Adrenal gland (tissue), 19 donors: ENCODE data around the gene CTTNBP2NL. TPM values are rescaled to one million over a fixed set of nuclear protein-coding genes. Genes with fewer than 3 reads are reported as not detected.
A peak's percentile ranks its signal among the peaks of the same experiment; 100 is the strongest.

Source experiments
- DNase-seq, 7 donors: peaks; one replicate each; pipeline ENCODE4 v3.0.0-alpha.2; 2019 to 2020
- H3K27ac ChIP-seq, 5 donors: fragments of 200-600 bp; sonication (generic) in 4 of 5; 1 replicate in 3 of 5; 2 replicates in 2 of 5; pipeline versions ENCODE4 v1.5.1 to v1.8.0; 2016 to 2020; ENCODE audit warnings: mild to moderate bottlenecking in 1 of 5
- H3K27me3 ChIP-seq: fragments of 200-600 bp; 2 replicates; pipeline ENCODE4 v1.8.0; 2021
- H3K36me3 ChIP-seq, 2 donors: fragments of 200-600 bp; replicated peaks in 1 of 2; 1 replicate in 1 of 2; 2 replicates in 1 of 2; pipeline versions ENCODE4 v1.5.1 to v1.8.0; 2018 to 2022
- H3K4me1 ChIP-seq, 2 donors: fragments of 200-600 bp; replicated peaks in 1 of 2; 1 replicate in 1 of 2; 2 replicates in 1 of 2; pipeline versions ENCODE4 v1.5.1 to v1.8.0; 2018 to 2021
- H3K4me3 ChIP-seq, 4 donors: fragments of 200-600 bp; sonication (generic) in 3 of 4; one replicate each; pipeline ENCODE4 v1.5.1; 2016 to 2018
- H3K9me3 ChIP-seq, 3 donors: fragments of 200-600 bp; sonication (generic) in 1 of 3; replicated peaks in 1 of 3; 1 replicate in 2 of 3; 2 replicates in 1 of 3; pipeline versions ENCODE4 v1.5.1 to v1.8.0; 2016 to 2021
- CTCF ChIP-seq, 6 experiments: fragments of 450-650 bp in 4 of 6; fragments of 200-600 bp in 2 of 6; sonication (generic) in 1 of 6; IDR thresholded peaks; 1 replicate in 5 of 6; 2 replicates in 1 of 6; pipeline versions ENCODE4 v1.5.1 to v1.8.0; 2016 to 2021; ENCODE audit warnings: antibody characterized with exemption in 6 of 6, mild to moderate bottlenecking in 2 of 6, moderate library complexity in 1 of 6
- POLR2A ChIP-seq, 2 donors: fragments of 450-650 bp; IDR thresholded peaks; one replicate each; pipeline ENCODE4 v1.6.1; 2017; ENCODE audit warnings: antibody characterized with exemption in 2 of 2, mild to moderate bottlenecking in 2 of 2, moderate library complexity in 1 of 2
- WGBS, 4 donors: extraction: QIAGEN DNeasy Blood & Tissue Kit in 2 of 4; methylation state at CpG; one replicate each; pipeline versions ENCODE4 v1.1.5 to v1.1.7; 2013 to 2017; 5-methylcytosine and 5-hydroxymethylcytosine counted together
- intact Hi-C, 2 donors: fragments of 100-400 bp; cut with DNase I; formaldehyde crosslinking; loops; one replicate each; pipeline versions ENCODE4 v1.14.1 to v1.15.0; 2022 to 2023
- long read RNA-seq, 10 donors: library from polyadenylated mRNA in 3 of 10; unstranded in 2 of 10; stranded (forward) in 1 of 10; transcript quantifications; one replicate each; pipeline ENCODE4 v2.0.0 and lab custom pipeline, GENCODE V29; 2021 to 2026
- polyA plus RNA-seq, 3 donors: library from polyadenylated mRNA; stranded (reverse); fragments of 200-250 nt in 2 of 3; fragments of 350-450 nt in 1 of 3; fragmentation: Illumina TruSeq in 1 of 3; extraction: RNeasy Lipid Tissue Mini Kit (QIAGEN cat#74804) in 1 of 3; gene quantifications; one replicate each; pipeline ENCODE4 v1.2.3, GENCODE V29; 2013 to 2014
- total RNA-seq, 9 donors: library from RNA; depleted of rRNA in 4 of 9; stranded (reverse); fragments of >200 nt in 4 of 9; fragments of 120-200 nt in 1 of 9; fragmentation: NEBNext Ultra II Directional in 1 of 9; extraction: Animal tissue kit (Norgen Biotek cat#: 25700) in 1 of 9; gene quantifications; one replicate each; pipeline versions ENCODE4 v1.1.0 to v1.2.4, GENCODE V29; 2013 to 2023
- donor health status: healthy with polysubstance abuse.
- donor health status: Bipolar disorder and iron deficiency.
- donor health status: DM: yes; HTN: yes; CAD: no.
- donor health status: DM: no; HTN: no; CAD: no.
- donor health status: DM: no; HTN: no; CAD: no.
- donor health status: DM: yes; HTN: yes; CAD: no.

CTTNBP2NL gene
- total RNA-seq (10 to 100 TPM in 5 of 9 donors, 1 to 10 TPM in 4; 5.5 to 22.0 (median 16.4) TPM), polyA plus RNA-seq (10 to 100 TPM in 1 of 3 donors, 1 to 10 TPM in 2; 2.5 to 11.3 (median 6.3) TPM)
- long read RNA-seq, donor 1, full-length matches to known transcripts: 2 of 2 reads
- long read RNA-seq, donor 1, partial matches to known transcripts: 0 of 2 reads
- long read RNA-seq, donor 1, other reads (novel, unspliced or antisense): 0 of 2 reads
- long read RNA-seq, donor 2, full-length matches to known transcripts: 2 of 2 reads
- long read RNA-seq, donor 2, partial matches to known transcripts: 0 of 2 reads
- long read RNA-seq, donor 2, other reads (novel, unspliced or antisense): 0 of 2 reads
- long read RNA-seq, donor 3, full-length matches to known transcripts: 1 of 1 reads
- long read RNA-seq, donor 3, partial matches to known transcripts: 0 of 1 reads
- long read RNA-seq, donor 3, other reads (novel, unspliced or antisense): 0 of 1 reads
- long read RNA-seq, donor 4, full-length matches to known transcripts: 1 of 3 reads
- long read RNA-seq, donor 4, partial matches to known transcripts: 2 of 3 reads
- long read RNA-seq, donor 4, other reads (novel, unspliced or antisense): 0 of 3 reads
- long read RNA-seq, donor 5, full-length matches to known transcripts: 7 of 13 reads
- long read RNA-seq, donor 5, partial matches to known transcripts: 5 of 13 reads
- long read RNA-seq, donor 5, other reads (novel, unspliced or antisense): 1 of 13 reads
- long read RNA-seq, donor 6, full-length matches to known transcripts: 2 of 2 reads
- long read RNA-seq, donor 6, partial matches to known transcripts: 0 of 2 reads
- long read RNA-seq, donor 6, other reads (novel, unspliced or antisense): 0 of 2 reads
- long read RNA-seq, donor 7, full-length matches to known transcripts: 2 of 2 reads
- long read RNA-seq, donor 7, partial matches to known transcripts: 0 of 2 reads
- long read RNA-seq, donor 7, other reads (novel, unspliced or antisense): 0 of 2 reads
- long read RNA-seq, donor 8, full-length matches to known transcripts: 9 of 9 reads
- long read RNA-seq, donor 8, partial matches to known transcripts: 0 of 9 reads
- long read RNA-seq, donor 8, other reads (novel, unspliced or antisense): 0 of 9 reads
- long read RNA-seq, donor 9, full-length matches to known transcripts: 4 of 4 reads
- long read RNA-seq, donor 9, partial matches to known transcripts: 0 of 4 reads
- long read RNA-seq, donor 9, other reads (novel, unspliced or antisense): 0 of 4 reads
- long read RNA-seq, donor 10, full-length matches to known transcripts: 9 of 9 reads
- long read RNA-seq, donor 10, partial matches to known transcripts: 0 of 9 reads
- long read RNA-seq, donor 10, other reads (novel, unspliced or antisense): 0 of 9 reads

- Histone ChIP-seq H3K27ac (peak within 1 kb of the TSS; percentile 35 to 91 (median 86)), H3K9me3 (no peaks in the 10 kb centered on the region), H3K4me1 (peaks cover 19 to 49% of the 10 kb centered on the region in 2 donors), H3K36me3 (no peaks in the 10 kb centered on the region), H3K27me3 (no peaks in the 10 kb centered on the region), H3K4me3 (peak within 1 kb of the TSS; percentile 7 to 100 (median 76))
- intact Hi-C loops: loop anchor here (5.0 to 10.0 kb wide), 3 partner anchors 66 to 311 kb away; partner anchors contain the start of genes CAPZA1 (in 1 of the 2), RHOC (in 1 of the 2) and ST7L (in 1 of the 2)
- WGBS, 4 donors: 0 to 1% (median 1%) methylated on average over 25 to 53 of the region's 53 CpGs
- peak; percentile 96 to 98 (median 97) for DNase-seq
- TF ChIP-seq POLR2A (IDR thresholded peaks at IDR 0.05): peak in 1 of 2 donors; percentile 59
- TF ChIP-seq CTCF (IDR thresholded peaks at IDR 0.05): no peak
These were observed at the start of gene CTTNBP2NL for GRCh38 chr1:112395821-112396652. Gene CTTNBP2NL, plus strand, starts transcription at chr1:112396214. Its CDS starts 19,952 bp downstream, at chr1:112416166.

GRCh38 chr1:112346801-112347350 lies 49.1 kb upstream of the CTTNBP2NL start:
- no peak for DNase-seq
- Histone ChIP-seq H3K36me3 (no peaks in the 10 kb centered on the region), H3K9me3 (no peaks in the 10 kb centered on the region), H3K4me3 (no peak overlapping the region), H3K27ac (no peak overlapping the region), H3K27me3 (no peaks in the 10 kb centered on the region), H3K4me1 (no peaks in the 10 kb centered on the region)
- 53 to 65% (median 60%) methylated on average over 3 of the region's 3 CpGs for WGBS, 4 donors
- TF ChIP-seq POLR2A (IDR thresholded peaks at IDR 0.05): no peak
- TF ChIP-seq CTCF (IDR thresholded peaks at IDR 0.05): no peak
- intact Hi-C loops: no loop called here

GRCh38 chr1:112356765-112357164 lies 39.2 kb upstream of the CTTNBP2NL start:
- 41 to 54% (median 46%) methylated on average over 2 of the region's 2 CpGs for WGBS, 4 donors
- DNase-seq: no peak
- Histone ChIP-seq H3K27ac (peak overlapping the region in 2 of 5 donors; percentile 62 to 95), H3K36me3 (no peaks in the 10 kb centered on the region), H3K9me3 (no peaks in the 10 kb centered on the region), H3K4me3 (no peak overlapping the region), H3K27me3 (no peaks in the 10 kb centered on the region), H3K4me1 (peaks cover 0 to 9% of the 10 kb centered on the region in 2 donors)
- intact Hi-C loops: no loop called here
- no peak for TF ChIP-seq CTCF (IDR thresholded peaks at IDR 0.05)
- TF ChIP-seq POLR2A (IDR thresholded peaks at IDR 0.05): no peak
